GM21367 (cell line): Measurements from ENCODE around the gene ARHGAP42.

Experiments
- ATAC-seq: cut with Tn5 transposase; IDR thresholded peaks from one replicate; pipeline ENCODE4 v1.9.1; 2021; ENCODE audit not compliant: unreplicated experiment

ARHGAP42 gene

GRCh38 chr11:100682247-100682969, 4.7 kb upstream of the ARHGAP42 start:
- ATAC-seq, result no peak

DNA sequence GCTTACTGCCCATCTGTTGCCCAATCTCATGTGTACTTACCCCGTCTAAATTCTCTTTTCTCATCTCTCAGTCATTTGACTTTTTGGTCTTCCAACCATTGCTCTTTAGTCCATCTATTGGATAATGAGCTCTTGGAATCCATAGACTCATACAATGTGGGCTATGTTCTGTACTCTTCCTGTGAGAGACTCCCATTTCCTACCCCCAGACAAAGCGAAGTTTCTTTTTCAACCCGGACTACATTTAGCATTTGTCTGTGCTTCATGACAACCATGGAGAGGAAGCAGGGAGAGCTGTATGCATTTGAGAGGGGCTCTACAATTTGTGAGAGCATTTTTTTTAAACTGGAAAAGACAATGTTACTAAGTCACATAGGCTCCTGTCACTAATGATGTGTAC, 4.0 kb upstream of the ARHGAP42 start:
- ATAC-seq, result no peak

GRCh38 chr11:100684101-100685065, 2.7 kb upstream of the ARHGAP42 start:
- peak; percentile 21 for ATAC-seq

DNA sequence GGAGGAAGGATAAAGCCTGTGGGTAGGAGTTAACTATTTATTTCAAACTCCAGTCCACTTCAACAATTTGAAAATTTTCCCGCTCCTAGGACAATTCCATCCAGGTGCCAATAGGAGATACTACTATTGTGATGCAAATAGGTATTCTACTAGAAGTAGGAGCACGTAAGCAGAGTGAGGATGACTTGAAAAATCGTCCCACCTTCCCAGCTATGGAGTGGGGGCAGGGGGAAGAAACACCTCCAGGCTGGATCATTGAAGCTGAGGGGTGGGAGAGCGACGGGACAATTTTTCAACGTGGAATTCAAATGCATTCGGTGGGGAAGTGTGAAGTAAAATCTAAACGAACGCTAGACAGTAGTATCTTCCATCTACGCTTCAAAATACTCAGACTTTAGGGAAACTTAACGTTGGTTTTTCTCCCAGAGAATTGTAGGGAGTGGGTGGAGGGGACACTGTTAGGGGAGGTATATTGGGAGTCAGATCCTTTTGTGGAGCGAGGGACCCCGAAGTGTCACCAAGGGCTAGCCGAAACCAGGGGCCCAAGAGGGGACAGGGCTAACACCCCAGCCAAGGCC, 523 bp upstream of the ARHGAP42 start:
- no peak for ATAC-seq

- peak; percentile 62 for ATAC-seq
Measured at GRCh38 chr11:100687630-100688395, 725 bp downstream of the ARHGAP42 start.

- no peak for ATAC-seq
Measured at GRCh38 chr11:100689141-100689540, 2.1 kb downstream of the ARHGAP42 start.

GRCh38 chr11:100691896-100692653, 5.0 kb downstream of the ARHGAP42 start:
- no peak for ATAC-seq

DNA sequence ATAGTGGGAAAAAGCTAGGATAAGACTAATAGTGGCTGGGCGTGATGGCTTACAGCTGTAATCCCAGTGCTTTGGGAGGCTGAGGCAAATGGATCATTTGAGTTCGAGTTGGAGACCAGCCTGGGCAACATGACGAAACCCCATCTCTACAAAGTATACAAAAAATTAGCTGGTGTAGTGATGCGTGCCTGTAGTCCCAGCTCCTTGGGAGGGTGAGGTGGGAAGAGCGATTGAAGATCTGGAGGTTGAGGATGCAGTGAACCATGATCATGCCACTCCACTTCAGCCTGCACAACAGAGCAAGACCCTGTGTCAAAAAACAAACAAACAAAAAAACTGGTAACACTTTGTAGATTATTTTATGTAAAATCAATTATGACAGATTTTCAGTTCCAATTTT, 8.8 kb downstream of the ARHGAP42 start:
- no peak for ATAC-seq

DNA sequence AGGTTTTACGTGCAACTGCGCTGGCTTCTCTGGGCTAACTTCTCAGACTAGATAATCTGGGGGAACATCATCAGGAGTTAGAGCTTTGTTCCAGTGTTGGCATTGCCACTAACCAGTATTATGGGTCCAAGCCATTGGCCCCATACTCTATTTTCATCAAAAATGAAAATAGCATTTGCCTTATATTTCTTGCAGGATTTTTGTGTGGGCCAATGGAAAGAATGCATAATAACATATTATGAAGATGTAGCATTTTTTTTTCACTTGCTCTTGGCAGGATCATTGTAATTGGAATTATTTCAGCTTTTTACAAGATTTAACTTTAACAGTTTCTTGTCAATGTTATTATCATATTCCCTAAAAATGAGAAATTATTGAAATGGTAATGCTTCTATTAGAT, 16.1 kb downstream of the ARHGAP42 start:
- no peak for ATAC-seq

- no peak for ATAC-seq
Measured at GRCh38 chr11:100703801-100704575, 16.9 kb downstream of the ARHGAP42 start.

DNA sequence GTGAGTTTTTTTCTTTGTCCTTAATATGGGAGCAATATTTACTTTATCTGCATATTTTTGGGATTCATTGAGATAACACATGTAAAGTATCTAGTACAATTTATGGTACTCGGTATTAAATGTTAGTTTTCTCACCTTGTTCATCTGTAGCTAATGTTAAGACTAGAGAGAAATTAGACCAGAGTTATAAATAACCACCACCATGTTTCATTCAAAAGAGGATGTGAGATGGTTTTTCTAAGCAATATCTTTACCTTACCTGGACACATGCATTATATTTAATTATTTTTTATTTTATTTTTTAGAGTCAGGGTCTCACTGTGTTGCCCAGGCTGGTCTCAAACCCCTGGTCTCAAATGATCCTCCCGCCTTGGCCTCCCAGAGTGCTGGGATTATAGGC, 18.4 kb downstream of the ARHGAP42 start:
- peak; percentile 54 for ATAC-seq

GRCh38 chr11:100706179-100706578, 19.1 kb downstream of the ARHGAP42 start:
- ATAC-seq, result peak; percentile 70

DNA sequence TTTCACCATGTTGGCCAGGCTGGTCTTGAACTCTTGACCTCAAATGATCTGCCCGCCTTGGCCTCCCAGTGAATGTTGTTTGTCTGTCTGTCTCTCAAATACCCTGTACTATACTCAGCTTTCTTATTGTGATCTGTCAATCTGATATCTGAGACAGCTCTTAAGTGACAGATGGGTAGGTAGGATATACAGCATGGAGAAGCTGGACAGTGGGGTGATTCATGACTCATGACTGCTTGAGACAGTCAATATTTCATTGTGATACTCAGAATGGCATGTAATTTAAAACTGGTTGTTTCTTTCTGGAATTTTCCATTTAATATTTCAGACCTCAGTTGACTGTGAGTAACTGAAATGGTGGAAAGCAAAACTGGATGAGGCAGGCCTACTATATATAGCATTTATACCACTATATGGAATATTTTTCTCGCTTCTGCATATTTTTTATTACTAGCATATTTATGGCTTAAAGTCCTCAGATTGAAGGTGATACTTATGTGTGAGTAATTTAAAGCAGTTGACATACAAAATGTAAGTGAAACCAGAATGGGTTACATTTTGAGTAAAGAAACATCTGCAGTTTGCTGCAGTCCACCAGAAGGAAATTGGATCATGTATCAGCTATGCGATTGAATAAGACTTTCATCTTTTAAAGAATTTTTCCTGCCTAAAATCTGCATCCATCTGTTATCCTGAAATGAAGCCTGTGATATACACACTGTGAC, 22.3 kb downstream of the ARHGAP42 start:
- peak; percentile 47 for ATAC-seq

GRCh38 chr11:100711984-100712383, 24.9 kb downstream of the ARHGAP42 start:
- ATAC-seq, result no peak

DNA sequence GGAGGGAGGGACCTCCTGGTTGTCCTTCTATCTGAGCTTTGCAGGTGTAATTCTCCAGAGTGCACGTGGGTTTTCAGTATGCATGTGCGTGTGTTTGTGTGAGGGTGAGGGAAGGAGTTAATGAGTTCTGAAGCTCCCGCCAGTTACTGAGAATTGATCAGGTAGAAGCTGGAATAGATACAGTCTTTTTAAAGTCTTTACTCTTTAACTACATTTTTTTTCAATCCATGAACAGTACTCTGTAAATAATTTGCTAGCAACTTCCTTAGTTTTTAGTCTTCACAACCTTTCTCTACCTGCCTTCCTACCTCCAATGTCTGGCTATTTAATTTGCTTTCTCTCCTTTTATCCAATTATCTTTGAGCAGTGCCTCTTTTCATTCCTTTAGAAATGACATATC, 25.5 kb downstream of the ARHGAP42 start:
- ATAC-seq, result no peak

- ATAC-seq, result no peak
Measured at GRCh38 chr11:100715165-100715761, 28.2 kb downstream of the ARHGAP42 start.

GRCh38 chr11:100716838-100717237, 29.8 kb downstream of the ARHGAP42 start:
- no peak for ATAC-seq

- no peak for ATAC-seq
Measured at GRCh38 chr11:100719362-100719761, 32.3 kb downstream of the ARHGAP42 start.
